HuH-7.5 (cell line): ENCODE measurements around the gene PTPRN2.

ENCODE experiments used
- DNase-seq: peaks from one replicate; pipeline ENCODE4 v3.0.0; 2011; ENCODE audit warnings: low spot score

Gene PTPRN2

GRCh38 chr7:158135931-158136330 is 451.7 kb downstream of the PTPRN2 start:
- no peak for DNase-seq

GRCh38 chr7:158134824-158135223 is 452.8 kb downstream of the PTPRN2 start:
- no peak for DNase-seq

GRCh38 chr7:158133515-158134271 is 453.9 kb downstream of the PTPRN2 start:
- DNase-seq, result no peak

- DNase-seq, result no peak
Observed at GRCh38 chr7:158133057-158133456, 454.6 kb downstream of the PTPRN2 start.

GRCh38 chr7:158130023-158130409 is 457.6 kb downstream of the PTPRN2 start:
- DNase-seq, result no peak

GRCh38 chr7:158129037-158130022 is 458.3 kb downstream of the PTPRN2 start:
- DNase-seq, result no peak

- DNase-seq, result no peak
Observed at GRCh38 chr7:158128572-158128971, 459.1 kb downstream of the PTPRN2 start.

GRCh38 chr7:158127241-158127640 is 460.4 kb downstream of the PTPRN2 start:
- no peak for DNase-seq

GRCh38 chr7:158126661-158127060 is 461.0 kb downstream of the PTPRN2 start:
- DNase-seq, result no peak

GRCh38 chr7:158125721-158126120 is 461.9 kb downstream of the PTPRN2 start:
- DNase-seq, result no peak

GRCh38 chr7:158125091-158125490 is 462.5 kb downstream of the PTPRN2 start:
- DNase-seq, result no peak

GRCh38 chr7:158124671-158125079 is 462.9 kb downstream of the PTPRN2 start:
- no peak for DNase-seq

- no peak for DNase-seq
Observed at GRCh38 chr7:158123753-158124152, 463.9 kb downstream of the PTPRN2 start.

- no peak for DNase-seq
Observed at GRCh38 chr7:158123214-158123613, 464.4 kb downstream of the PTPRN2 start.

- DNase-seq, result no peak
Observed at GRCh38 chr7:158121441-158122045, 466.1 kb downstream of the PTPRN2 start.

- no peak for DNase-seq
Observed at GRCh38 chr7:158120716-158121115, 466.9 kb downstream of the PTPRN2 start.

- DNase-seq, result no peak
Observed at GRCh38 chr7:158120316-158120715, 467.3 kb downstream of the PTPRN2 start.

GRCh38 chr7:158117341-158118222 is 470.0 kb downstream of the PTPRN2 start:
- no peak for DNase-seq

- no peak for DNase-seq
Observed at GRCh38 chr7:158116235-158116634, 471.4 kb downstream of the PTPRN2 start.

- no peak for DNase-seq
Observed at GRCh38 chr7:158114056-158114850, 473.4 kb downstream of the PTPRN2 start.
